Measurements from ENCODE around the gene CEP97. TPM values are rescaled to one million over a fixed set of nuclear protein-coding genes. Genes with fewer than 3 reads are reported as not detected.
A peak's percentile ranks its signal among the peaks of the same experiment; 100 is the strongest.
"Not testable (repeated sequence)": the region's sequence is repeated elsewhere in the genome, so short reads cannot be mapped to it uniquely, and the experiment has no call there.

CEP97 gene
- total and polyA plus RNA-seq, 2 donors (not counting 1 experiment from before 2014, with no cell fraction given), result 2.1 to 15.4 TPM

GRCh38 chr3:101677436-101678286 lies 46.8 kb upstream of the CEP97 start:
- DNase-seq, result peak; percentile 21
- peaks cover 27% of the 10 kb centered on the region for H4K20me1 ChIP-seq (ENCODE audit: control insufficient read depth, insufficient read depth, low read length, poor library complexity, severe bottlenecking)
- peak overlapping the region; percentile 94 for H3K4me3 Mint-ChIP-seq

GRCh38 chr3:101678837-101679236 lies 45.6 kb upstream of the CEP97 start:
- H3K9me3 ChIP-seq (ENCODE audit: control extremely low read depth in 1 of 3, control insufficient read depth in 2 of 3, insufficient read depth in 1 of 3, low read length in 2 of 3); H3K4me3 Mint-ChIP-seq; H3K27me3 ChIP-seq (replicated peaks in 1 of 4; ENCODE audit: control extremely low read depth in 1 of 4, control insufficient read depth in 3 of 4, insufficient read depth in 4 of 4, low read length in 3 of 4); H3K9ac ChIP-seq (ENCODE audit: low read length); H3K4me2 ChIP-seq (replicated peaks; ENCODE audit: low read depth, low read length, poor library complexity, severe bottlenecking); H3K4me3 ChIP-seq (ENCODE audit: control extremely low read depth in 1 of 5, extremely low read depth in 1 of 5, insufficient read depth in 1 of 5, low read depth in 2 of 5, low read length in 4 of 5); H3K27ac ChIP-seq (ENCODE audit: low read length in 2 of 2); ATAC-seq (ENCODE audit: low read depth); DNase-seq; H2AFZ ChIP-seq (ENCODE audit: insufficient read depth, low read depth, low read length, poor library complexity, severe bottlenecking); H3K27me3 Mint-ChIP-seq; H3K27ac Mint-ChIP-seq; POLR2A ChIA-PET; H3K9me3 Mint-ChIP-seq (ENCODE audit: insufficient read depth): not testable (repeated sequence)
- H3K4me1 Mint-ChIP-seq, result peaks cover 31% of the 10 kb centered on the region
- CTCF ChIA-PET, result interaction anchor here (0.6 to 0.7 kb wide), 3 partner anchors 9 to 273 kb away, joined by 3 read pairs; no protein-coding TSS in a partner anchor
- H3K79me2 ChIP-seq (ENCODE audit: control insufficient read depth, insufficient read depth, low read length), result peaks cover 42% of the 10 kb centered on the region
- H4K20me1 ChIP-seq (ENCODE audit: control insufficient read depth, insufficient read depth, low read length, poor library complexity, severe bottlenecking), result peaks cover 22% of the 10 kb centered on the region
- peaks cover 19 to 25% of the 10 kb centered on the region in 2 donors for H3K4me1 ChIP-seq (ENCODE audit: control insufficient read depth in 2 of 2, insufficient read depth in 2 of 2, low read length in 2 of 2)
- peaks cover 8 to 39% of the 10 kb centered on the region in 2 experiments for H3K36me3 ChIP-seq (replicated peaks in 1 of 2; ENCODE audit: control extremely low read depth in 1 of 2, control insufficient read depth in 1 of 2, extremely low read depth in 1 of 2, insufficient read depth in 2 of 2, low read length in 1 of 2)
- no CpG with 5 or more reads among the region's 2 CpGs for WGBS (ENCODE audit: insufficient coverage)
- intact Hi-C loops (cut with micrococcal nuclease), result loop anchor here (5.0 kb wide), 1 partner anchor 173 kb away; no protein-coding TSS in a partner anchor

More at GRCh38 chr3:101677436-101678286, 46.8 kb upstream of the CEP97 start:
- H3K9me3 ChIP-seq (ENCODE audit: control extremely low read depth in 1 of 3, control insufficient read depth in 2 of 3, insufficient read depth in 1 of 3, low read length in 2 of 3), result no peaks in the 10 kb centered on the region
- H3K4me1 ChIP-seq (ENCODE audit: control insufficient read depth in 2 of 2, insufficient read depth in 2 of 2, low read length in 2 of 2), result peaks cover 17 to 21% of the 10 kb centered on the region in 2 donors
- 86% methylated on average over 22 of the region's 29 CpGs for WGBS (ENCODE audit: insufficient coverage)
- peak overlapping the region; percentile 88 for H2AFZ ChIP-seq (ENCODE audit: insufficient read depth, low read depth, low read length, poor library complexity, severe bottlenecking)
- intact Hi-C loops (cut with micrococcal nuclease), result loop anchor here (1.0 to 5.0 kb wide), 5 partner anchors 9 to 1417 kb away; partner anchors contain the start of genes CEP97, LNP1, RPL24 and TBC1D23
- H3K9me3 Mint-ChIP-seq (ENCODE audit: insufficient read depth), result no peaks in the 10 kb centered on the region
- peak overlapping the region; percentile 73 to 99 (median 94) for H3K4me3 ChIP-seq (ENCODE audit: control extremely low read depth in 1 of 5, extremely low read depth in 1 of 5, insufficient read depth in 1 of 5, low read depth in 2 of 5, low read length in 4 of 5)
- CTCF ChIA-PET, result interaction anchor here (1.1 to 4.0 kb wide), 4 partner anchors 8 to 116 kb away, joined by 3 to 27 read pairs (median 12); partner anchors contain the start of genes PCNP, RPL24 and TRMT10C
- H3K4me2 ChIP-seq (replicated peaks; ENCODE audit: low read depth, low read length, poor library complexity, severe bottlenecking), result peak overlapping the region; percentile 82
- no peak for ATAC-seq (ENCODE audit: low read depth)
- H3K79me2 ChIP-seq (ENCODE audit: control insufficient read depth, insufficient read depth, low read length), result peaks cover 50% of the 10 kb centered on the region
- POLR2A ChIA-PET, result interaction anchor here (1.9 to 2.9 kb wide), 3 partner anchors 8 to 172 kb away, joined by 6 to 40 read pairs (median 9); partner anchors contain the start of genes CEP97, NFKBIZ and RPL24
- H3K9ac ChIP-seq (ENCODE audit: low read length), result peak overlapping the region; percentile 97
- peak overlapping the region; percentile 96 to 98 for H3K27ac ChIP-seq (ENCODE audit: low read length in 2 of 2)
- TF ChIP-seq CTCF (IDR thresholded peaks at IDR 0.05) (no peak), EZH2 (IDR thresholded peaks at IDR 0.05; ENCODE audit: borderline replicate concordance, insufficient read depth, low read depth, low read length, poor library complexity, severe bottlenecking) (no peak)
- H3K27ac Mint-ChIP-seq, result peak overlapping the region; percentile 97
- no peaks in the 10 kb centered on the region for H3K27me3 ChIP-seq (replicated peaks in 1 of 4; ENCODE audit: control extremely low read depth in 1 of 4, control insufficient read depth in 3 of 4, insufficient read depth in 4 of 4, low read length in 3 of 4)
- H3K4me1 Mint-ChIP-seq, result peaks cover 36% of the 10 kb centered on the region
- H3K27me3 Mint-ChIP-seq, result no peaks in the 10 kb centered on the region
- H3K36me3 ChIP-seq (replicated peaks in 1 of 2; ENCODE audit: control extremely low read depth in 1 of 2, control insufficient read depth in 1 of 2, extremely low read depth in 1 of 2, insufficient read depth in 2 of 2, low read length in 1 of 2), result peaks cover 8 to 27% of the 10 kb centered on the region in 2 experiments

Data from B cell (primary cell).